ENCODE data around the gene BACE2.

DNA sequence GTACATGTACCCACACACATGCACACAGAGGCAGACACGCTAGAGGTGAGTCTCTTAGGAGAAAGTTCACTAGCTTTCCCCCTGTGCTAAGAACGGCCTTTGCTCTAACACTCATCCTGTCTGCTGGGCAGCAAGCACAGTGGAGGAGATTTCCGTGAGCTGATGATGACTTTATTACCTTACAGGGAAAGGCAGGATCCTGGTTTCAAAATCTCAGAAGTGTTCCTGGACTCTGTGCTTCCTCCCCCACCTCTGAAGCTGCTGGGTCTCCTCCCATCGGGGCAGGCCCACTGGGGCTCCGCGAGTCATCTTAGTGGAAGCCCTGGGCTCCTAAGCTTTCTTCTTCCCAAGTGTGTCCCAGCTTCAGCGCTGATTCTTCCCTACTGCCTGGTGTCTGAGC, 151.3 kb downstream of the BACE2 start:
- TF ChIP-seq, protein P1, sequence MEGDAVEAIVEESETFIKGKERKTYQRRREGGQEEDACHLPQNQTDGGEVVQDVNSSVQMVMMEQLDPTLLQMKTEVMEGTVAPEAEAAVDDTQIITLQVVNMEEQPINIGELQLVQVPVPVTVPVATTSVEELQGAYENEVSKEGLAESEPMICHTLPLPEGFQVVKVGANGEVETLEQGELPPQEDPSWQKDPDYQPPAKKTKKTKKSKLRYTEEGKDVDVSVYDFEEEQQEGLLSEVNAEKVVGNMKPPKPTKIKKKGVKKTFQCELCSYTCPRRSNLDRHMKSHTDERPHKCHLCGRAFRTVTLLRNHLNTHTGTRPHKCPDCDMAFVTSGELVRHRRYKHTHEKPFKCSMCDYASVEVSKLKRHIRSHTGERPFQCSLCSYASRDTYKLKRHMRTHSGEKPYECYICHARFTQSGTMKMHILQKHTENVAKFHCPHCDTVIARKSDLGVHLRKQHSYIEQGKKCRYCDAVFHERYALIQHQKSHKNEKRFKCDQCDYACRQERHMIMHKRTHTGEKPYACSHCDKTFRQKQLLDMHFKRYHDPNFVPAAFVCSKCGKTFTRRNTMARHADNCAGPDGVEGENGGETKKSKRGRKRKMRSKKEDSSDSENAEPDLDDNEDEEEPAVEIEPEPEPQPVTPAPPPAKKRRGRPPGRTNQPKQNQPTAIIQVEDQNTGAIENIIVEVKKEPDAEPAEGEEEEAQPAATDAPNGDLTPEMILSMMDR (IDR thresholded peaks at IDR 0.05; ENCODE audit: insufficient read depth, low read length, poor library complexity, severe bottlenecking): no peak
- TF ChIP-seq EZH2phosphoT487 (conservative IDR thresholded peaks at IDR 0.05; ENCODE audit: low read length): no peak
